ENCODE results near the gene SERPIND1.
"Not testable (repeated sequence)": the region's sequence is repeated elsewhere in the genome, so short reads cannot be mapped to it uniquely, and the experiment has no call there.

GRCh38 chr22:20736891-20737290, 37.0 kb upstream of the SERPIND1 start:
- TF ChIP-seq SRF (IDR thresholded peaks at IDR 0.05; ENCODE audit: low read depth, low read length); POLR2A (IDR thresholded peaks at IDR 0.05; ENCODE audit: control extremely low read depth in 1 of 2, low read depth in 2 of 2, low read length in 2 of 2); CTCF (IDR thresholded peaks at IDR 0.05; ENCODE audit: control extremely low read depth in 1 of 3, insufficient read depth in 1 of 3, low read depth in 1 of 3, low read length in 3 of 3); SIN3A (conservative IDR thresholded peaks at IDR 0.05 in 1 of 2, IDR thresholded peaks at IDR 0.05 in 1 of 2; ENCODE audit: low read depth in 1 of 2, low read length in 2 of 2); MAX (IDR thresholded peaks at IDR 0.05); RAD21 (IDR thresholded peaks at IDR 0.05 in 1 of 2, conservative IDR thresholded peaks at IDR 0.05 in 1 of 2; ENCODE audit: low read depth in 2 of 2, low read length in 2 of 2); GABPA (IDR thresholded peaks at IDR 0.05; ENCODE audit: borderline replicate concordance, insufficient read depth, low read length); EGR1 (IDR thresholded peaks at IDR 0.05; ENCODE audit: borderline replicate concordance, low read depth, low read length): not testable (repeated sequence)

Data from H1 (cell line).